Hepatocyte (in vitro differentiated cells): ENCODE measurements around the gene RPUSD4.

Experiments
- CTCF ChIP-seq: fragments of 200-600 bp; sonication (generic); IDR thresholded peaks from 2 replicates; pipeline ENCODE4 v1.5.1; 2016; ENCODE audit warnings: antibody characterized with exemption, mild to moderate bottlenecking; ENCODE audit not compliant: poor library complexity
- EZH2 ChIP-seq: fragments of 200-600 bp; sonication (generic); IDR thresholded peaks from 2 replicates; pipeline ENCODE4 v1.6.1; 2016; ENCODE audit warnings: antibody characterized with exemption, mild to moderate bottlenecking, borderline replicate concordance
- EZH2phosphoT487 ChIP-seq: fragments of 200-600 bp; sonication (generic); IDR thresholded peaks from one replicate; pipeline ENCODE4 v1.6.1; 2018; ENCODE audit warnings: antibody characterized with exemption, mild to moderate bottlenecking, low read depth, moderate library complexity; ENCODE audit not compliant: unreplicated experiment, severe bottlenecking

GRCh38 chr11:126158054-126158791 is 53.2 kb downstream of the RPUSD4 start:
- TF ChIP-seq CTCF (no peak), EZH2 (no peak), EZH2phosphoT487 (no peak)
